OCI-LY1 (cell line): ENCODE measurements around the gene FRMD4A.

ENCODE experiments used
- CTCF ChIP-seq: fragments of 200-600 bp; sonication (generic), shearing (Covaris generic); IDR thresholded peaks from 2 replicates; pipeline ENCODE4 v1.5.1; 2017; ENCODE audit warnings: mild to moderate bottlenecking, antibody characterized with exemption, low read length, moderate library complexity, mixed read lengths
- EZH2 ChIP-seq: fragments of 200-600 bp; sonication (generic), shearing (Covaris generic); IDR thresholded peaks from 2 replicates; pipeline ENCODE4 v1.8.0; 2017; ENCODE audit warnings: borderline replicate concordance, mixed run types, mild to moderate bottlenecking, antibody characterized with exemption, low read length, moderate library complexity, mixed read lengths

DNA sequence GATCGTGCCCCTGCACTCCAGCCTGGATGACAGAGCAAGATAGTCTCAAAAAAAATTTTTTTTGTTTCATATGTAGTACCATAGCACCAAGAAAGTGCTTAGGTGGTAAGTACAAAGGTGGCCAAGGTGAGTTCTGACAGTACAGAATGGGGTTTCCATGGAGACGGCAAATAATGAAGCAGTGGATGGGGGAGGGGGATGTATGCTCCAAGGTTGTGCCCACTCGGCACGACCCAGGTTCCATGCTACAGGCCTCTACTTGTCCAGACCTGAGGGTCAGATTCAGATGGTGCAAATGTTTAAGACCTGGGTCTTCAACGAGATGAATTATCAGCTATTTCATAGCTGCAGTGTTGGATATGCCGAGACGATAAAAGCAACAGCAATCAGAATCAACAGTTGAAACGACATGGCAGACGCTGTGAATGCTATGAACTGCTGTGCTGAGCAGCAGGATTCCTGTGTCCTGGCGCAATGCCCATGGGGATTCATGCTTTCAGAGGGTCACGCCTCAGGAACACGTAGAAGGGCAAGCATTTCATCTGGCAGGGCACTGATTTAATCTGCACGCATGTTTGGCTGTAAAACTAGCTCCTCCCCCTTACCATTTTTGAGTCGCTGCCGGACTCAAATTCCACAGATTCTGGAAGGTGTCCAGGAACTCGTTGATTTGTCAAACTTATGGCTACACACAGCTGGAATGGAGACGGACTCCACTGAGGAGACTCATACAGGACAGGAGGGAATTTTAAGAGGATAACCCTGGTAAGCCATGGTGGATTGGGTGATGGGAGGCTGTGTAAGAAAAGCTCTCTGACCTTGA lies 256.5 kb downstream of the FRMD4A start:
- TF ChIP-seq EZH2 = no peak
- no peak for TF ChIP-seq CTCF
